ENCODE results near the gene RNF121.

The RNF121 gene

DNA sequence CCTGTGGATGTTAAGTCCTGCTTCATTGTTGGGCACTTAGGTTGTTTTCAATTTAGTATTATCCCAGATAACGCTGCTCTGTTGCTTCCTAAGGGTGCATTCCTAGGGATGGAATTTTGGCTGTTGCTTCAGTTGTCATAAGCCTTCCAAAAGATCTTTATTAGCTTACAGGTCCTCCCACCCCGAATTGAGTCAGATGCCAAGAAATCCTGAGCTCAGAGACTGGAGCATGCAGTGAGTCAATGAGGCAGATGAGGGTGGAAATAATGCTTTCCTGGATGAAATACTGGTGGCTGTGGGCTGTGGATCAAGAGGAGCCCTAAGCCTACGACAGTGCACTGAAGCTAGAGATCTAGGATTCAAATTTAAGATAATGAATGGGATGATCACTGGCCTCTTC, 59.2 kb downstream of the RNF121 start:
- Histone ChIP-seq H3K36me3 (ENCODE audit: control insufficient read depth, insufficient read depth, low read length) (peaks cover 51% of the 10 kb centered on the region), H3K4me3 (ENCODE audit: low read depth, low read length) (no peak overlapping the region), H3K4me1 (ENCODE audit: control insufficient read depth, insufficient read depth, low read length) (no peaks in the 10 kb centered on the region), H3K9ac (ENCODE audit: low read length) (no peak overlapping the region), H3K9me3 (ENCODE audit: control insufficient read depth, insufficient read depth, low read depth, low read length) (no peaks in the 10 kb centered on the region), H3K27ac (ENCODE audit: low read depth, low read length) (no peak overlapping the region), H3K27me3 (ENCODE audit: control insufficient read depth, insufficient read depth, low read length) (no peaks in the 10 kb centered on the region)

DNA sequence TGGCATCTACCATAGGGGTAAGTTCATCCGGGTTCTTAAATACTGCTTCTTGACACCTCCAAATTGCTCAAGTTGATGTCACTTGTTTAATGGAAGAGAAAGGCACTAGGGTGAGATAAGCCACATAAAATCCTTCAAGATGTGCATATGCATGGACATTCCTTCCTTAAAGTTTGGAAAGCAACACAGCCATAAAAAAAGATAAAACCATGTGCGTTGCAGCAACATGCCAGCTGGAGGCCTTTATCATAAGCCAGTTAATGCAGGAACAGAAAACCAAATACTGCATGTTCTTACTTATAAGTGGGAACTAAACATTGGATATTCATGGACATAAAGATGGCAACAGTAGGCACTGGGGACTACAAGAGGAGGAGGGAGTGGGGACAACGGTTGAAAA, 61.9 kb downstream of the RNF121 start:
- H3K27ac ChIP-seq (ENCODE audit: low read depth, low read length), result no peak overlapping the region
- no peaks in the 10 kb centered on the region; the same call in 1 of the 2 replicates for H3K4me1 ChIP-seq (ENCODE audit: control insufficient read depth, insufficient read depth, low read length)
- H3K9ac ChIP-seq (ENCODE audit: low read length), result no peak overlapping the region

GRCh38 chr11:71991494-71991893, 62.6 kb downstream of the RNF121 start:
- no peak overlapping the region for H3K9ac ChIP-seq (ENCODE audit: low read length)
- H3K27ac ChIP-seq (ENCODE audit: low read depth, low read length), result no peak overlapping the region
- H3K36me3 ChIP-seq (ENCODE audit: control insufficient read depth, insufficient read depth, low read length), result peaks cover 40% of the 10 kb centered on the region
- no peaks in the 10 kb centered on the region for H3K9me3 ChIP-seq (ENCODE audit: control insufficient read depth, insufficient read depth, low read depth, low read length)
- no peaks in the 10 kb centered on the region for H3K27me3 ChIP-seq (ENCODE audit: control insufficient read depth, insufficient read depth, low read length)
- H3K4me3 ChIP-seq (ENCODE audit: low read depth, low read length), result no peak overlapping the region
- no peaks in the 10 kb centered on the region; the same call in 1 of the 2 replicates for H3K4me1 ChIP-seq (ENCODE audit: control insufficient read depth, insufficient read depth, low read length)

More for the DNA sequence above, 61.9 kb downstream of the RNF121 start:
- H3K9me3 ChIP-seq (ENCODE audit: control insufficient read depth, insufficient read depth, low read depth, low read length), result no peaks in the 10 kb centered on the region
- no peaks in the 10 kb centered on the region for H3K27me3 ChIP-seq (ENCODE audit: control insufficient read depth, insufficient read depth, low read length)
- H3K36me3 ChIP-seq (ENCODE audit: control insufficient read depth, insufficient read depth, low read length), result peaks cover 42% of the 10 kb centered on the region
- no peak overlapping the region for H3K4me3 ChIP-seq (ENCODE audit: low read depth, low read length)

- peaks cover 35% of the 10 kb centered on the region for H3K36me3 ChIP-seq (ENCODE audit: control insufficient read depth, insufficient read depth, low read length)
- H3K9ac ChIP-seq (ENCODE audit: low read length), result no peak overlapping the region
- H3K4me1 ChIP-seq (ENCODE audit: control insufficient read depth, insufficient read depth, low read length), result no peaks in the 10 kb centered on the region; the same call in 1 of the 2 replicates
- H3K27me3 ChIP-seq (ENCODE audit: control insufficient read depth, insufficient read depth, low read length), result no peaks in the 10 kb centered on the region
- no peak overlapping the region for H3K4me3 ChIP-seq (ENCODE audit: low read depth, low read length)
- H3K9me3 ChIP-seq (ENCODE audit: control insufficient read depth, insufficient read depth, low read depth, low read length), result no peaks in the 10 kb centered on the region
- H3K27ac ChIP-seq (ENCODE audit: low read depth, low read length), result no peak overlapping the region
Measured at GRCh38 chr11:71992136-71992730, 63.4 kb downstream of the RNF121 start.

- Histone ChIP-seq H3K27me3 (ENCODE audit: control insufficient read depth, insufficient read depth, low read length) (no peaks in the 10 kb centered on the region), H3K9me3 (ENCODE audit: control insufficient read depth, insufficient read depth, low read depth, low read length) (no peaks in the 10 kb centered on the region), H3K4me1 (ENCODE audit: control insufficient read depth, insufficient read depth, low read length) (no peaks in the 10 kb centered on the region; the same call in 1 of the 2 replicates), H3K27ac (ENCODE audit: low read depth, low read length) (no peak overlapping the region), H3K4me3 (ENCODE audit: low read depth, low read length) (no peak overlapping the region), H3K9ac (ENCODE audit: low read length) (no peak overlapping the region), H3K36me3 (ENCODE audit: control insufficient read depth, insufficient read depth, low read length) (peaks cover 39% of the 10 kb centered on the region)
Measured at GRCh38 chr11:71994786-71995185, 65.9 kb downstream of the RNF121 start.

DNA sequence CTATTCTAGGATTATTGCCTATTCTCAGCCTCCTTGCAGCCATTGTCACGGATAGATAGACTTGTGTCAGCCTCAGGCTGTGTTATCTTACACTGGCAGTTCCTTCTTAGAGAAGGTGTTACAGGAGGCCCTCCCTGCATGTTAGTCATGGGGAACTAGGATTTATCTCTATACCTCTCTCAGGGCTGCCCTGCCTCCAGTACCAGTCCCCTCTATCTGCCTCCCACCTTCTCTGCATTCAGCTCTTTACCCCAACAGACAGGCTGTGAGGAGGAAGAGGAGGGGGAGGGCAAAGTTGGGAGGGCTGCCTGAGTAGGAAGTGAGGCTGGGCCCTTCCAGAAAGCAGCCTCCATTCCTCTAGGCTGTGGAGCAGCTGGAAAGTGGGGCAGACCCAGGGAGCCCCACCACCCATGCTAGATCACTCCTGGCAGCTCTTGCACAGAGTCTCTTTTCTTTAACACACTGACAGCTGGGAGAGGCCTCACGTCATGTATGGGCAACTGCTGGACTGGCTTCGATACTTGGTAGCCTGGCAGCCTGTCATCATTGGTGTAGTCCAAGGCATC, 67.0 kb downstream of the RNF121 start:
- no peak overlapping the region for H3K9ac ChIP-seq (ENCODE audit: low read length)
- peaks cover 36% of the 10 kb centered on the region for H3K36me3 ChIP-seq (ENCODE audit: control insufficient read depth, insufficient read depth, low read length)
- no peak overlapping the region for H3K4me3 ChIP-seq (ENCODE audit: low read depth, low read length)
- no peak overlapping the region for H3K27ac ChIP-seq (ENCODE audit: low read depth, low read length)
- H3K27me3 ChIP-seq (ENCODE audit: control insufficient read depth, insufficient read depth, low read length), result no peaks in the 10 kb centered on the region
- H3K4me1 ChIP-seq (ENCODE audit: control insufficient read depth, insufficient read depth, low read length), result no peaks in the 10 kb centered on the region; the same call in 1 of the 2 replicates
- no peaks in the 10 kb centered on the region for H3K9me3 ChIP-seq (ENCODE audit: control insufficient read depth, insufficient read depth, low read depth, low read length)

GRCh38 chr11:71996517-71996916, 67.7 kb downstream of the RNF121 start:
- Histone ChIP-seq H3K4me3 (ENCODE audit: low read depth, low read length) (no peak overlapping the region), H3K36me3 (ENCODE audit: control insufficient read depth, insufficient read depth, low read length) (peaks cover 35% of the 10 kb centered on the region), H3K27ac (ENCODE audit: low read depth, low read length) (no peak overlapping the region), H3K4me1 (ENCODE audit: control insufficient read depth, insufficient read depth, low read length) (no peaks in the 10 kb centered on the region; the same call in 1 of the 2 replicates), H3K27me3 (ENCODE audit: control insufficient read depth, insufficient read depth, low read length) (no peaks in the 10 kb centered on the region), H3K9me3 (ENCODE audit: control insufficient read depth, insufficient read depth, low read depth, low read length) (no peaks in the 10 kb centered on the region), H3K9ac (ENCODE audit: low read length) (no peak overlapping the region)

DNA sequence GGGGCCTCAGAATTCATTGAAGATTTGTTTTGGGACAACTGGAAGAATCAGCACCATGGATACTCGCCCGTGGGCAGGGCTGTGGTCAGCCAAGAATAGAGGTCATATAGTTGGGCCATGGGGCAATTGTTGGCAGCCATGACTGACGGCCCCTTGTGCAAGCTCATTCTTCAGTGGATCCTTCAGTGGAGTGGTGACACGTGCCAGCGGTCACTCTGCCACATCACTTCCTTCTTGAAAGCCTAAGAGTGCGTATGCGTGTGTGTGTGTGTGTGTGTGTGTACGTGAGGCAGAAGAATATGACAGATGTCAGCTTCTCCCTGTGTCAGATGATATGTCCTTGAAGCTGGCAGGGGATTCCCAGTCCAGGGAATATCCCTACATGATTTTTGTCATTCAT, 68.1 kb downstream of the RNF121 start:
- H3K9ac ChIP-seq (ENCODE audit: low read length), result no peak overlapping the region
- no peak overlapping the region for H3K4me3 ChIP-seq (ENCODE audit: low read depth, low read length)
- H3K27ac ChIP-seq (ENCODE audit: low read depth, low read length), result no peak overlapping the region
- H3K36me3 ChIP-seq (ENCODE audit: control insufficient read depth, insufficient read depth, low read length), result peaks cover 36% of the 10 kb centered on the region
- no peaks in the 10 kb centered on the region; the same call in 1 of the 2 replicates for H3K4me1 ChIP-seq (ENCODE audit: control insufficient read depth, insufficient read depth, low read length)
- no peaks in the 10 kb centered on the region for H3K27me3 ChIP-seq (ENCODE audit: control insufficient read depth, insufficient read depth, low read length)
- H3K9me3 ChIP-seq (ENCODE audit: control insufficient read depth, insufficient read depth, low read depth, low read length), result no peaks in the 10 kb centered on the region

GRCh38 chr11:71997594-71997993, 68.7 kb downstream of the RNF121 start:
- H3K27ac ChIP-seq (ENCODE audit: low read depth, low read length), result no peak overlapping the region
- no peak overlapping the region for H3K9ac ChIP-seq (ENCODE audit: low read length)
- H3K9me3 ChIP-seq (ENCODE audit: control insufficient read depth, insufficient read depth, low read depth, low read length), result no peaks in the 10 kb centered on the region
- H3K36me3 ChIP-seq (ENCODE audit: control insufficient read depth, insufficient read depth, low read length), result peaks cover 39% of the 10 kb centered on the region
- no peaks in the 10 kb centered on the region for H3K27me3 ChIP-seq (ENCODE audit: control insufficient read depth, insufficient read depth, low read length)
- H3K4me1 ChIP-seq (ENCODE audit: control insufficient read depth, insufficient read depth, low read length), result no peaks in the 10 kb centered on the region; the same call in 1 of the 2 replicates
- no peak overlapping the region for H3K4me3 ChIP-seq (ENCODE audit: low read depth, low read length)

- H3K4me3 ChIP-seq (ENCODE audit: low read depth, low read length), result no peak overlapping the region
- H3K27me3 ChIP-seq (ENCODE audit: control insufficient read depth, insufficient read depth, low read length), result no peaks in the 10 kb centered on the region
- H3K27ac ChIP-seq (ENCODE audit: low read depth, low read length), result no peak overlapping the region
- H3K36me3 ChIP-seq (ENCODE audit: control insufficient read depth, insufficient read depth, low read length), result peaks cover 44% of the 10 kb centered on the region
- no peaks in the 10 kb centered on the region; the same call in 1 of the 2 replicates for H3K4me1 ChIP-seq (ENCODE audit: control insufficient read depth, insufficient read depth, low read length)
- H3K9ac ChIP-seq (ENCODE audit: low read length), result no peak overlapping the region
- no peaks in the 10 kb centered on the region for H3K9me3 ChIP-seq (ENCODE audit: control insufficient read depth, insufficient read depth, low read depth, low read length)
Measured at GRCh38 chr11:71998061-71998460, 69.2 kb downstream of the RNF121 start.

DNA sequence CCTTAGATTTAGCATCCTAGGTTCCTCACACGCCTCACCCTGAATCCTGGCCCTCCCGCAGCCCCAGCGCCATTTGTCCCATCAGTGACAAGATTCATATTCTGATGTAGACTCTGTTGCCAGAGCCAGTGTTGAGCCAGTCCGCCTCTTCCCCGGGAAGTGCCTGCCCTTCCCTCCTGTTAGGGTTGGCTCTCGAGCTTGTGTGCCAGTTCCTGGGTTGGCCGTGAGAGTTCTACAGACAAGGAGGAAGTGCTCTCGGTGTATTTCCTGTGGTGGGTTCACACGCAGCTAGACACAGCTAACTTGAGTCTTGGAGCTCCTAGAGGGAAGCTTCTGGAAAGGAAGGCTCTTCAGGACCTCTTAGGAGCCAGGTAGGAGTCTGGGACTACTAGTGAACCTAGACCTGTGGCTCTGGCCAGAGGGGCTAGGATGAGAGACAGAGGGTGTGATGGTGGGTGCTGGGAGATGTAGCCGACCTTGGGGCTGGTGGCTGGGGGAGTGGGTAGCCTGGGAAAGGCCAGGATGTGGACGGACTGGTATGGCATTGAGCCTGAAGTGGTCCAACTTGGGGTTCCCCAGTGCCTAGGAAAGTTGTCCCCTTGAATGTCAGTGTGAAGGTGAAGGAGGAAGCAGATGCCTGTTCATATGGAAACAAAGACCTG, 69.9 kb downstream of the RNF121 start, which contains the start of gene IL18BP:
TSS of gene IL18BP (plus strand) at position 261 of the 662 bp plus-strand sequence. CDS start 1,076 bp downstream, outside the sequence.
- no peaks in the 10 kb centered on the region; the same call in 1 of the 2 replicates for H3K4me1 ChIP-seq (ENCODE audit: control insufficient read depth, insufficient read depth, low read length)
- H3K9ac ChIP-seq (ENCODE audit: low read length), result no peak within 1 kb of the TSS
- no peaks in the 10 kb centered on the region for H3K9me3 ChIP-seq (ENCODE audit: control insufficient read depth, insufficient read depth, low read depth, low read length)
- H3K4me3 ChIP-seq (ENCODE audit: low read depth, low read length), result no peak within 1 kb of the TSS
- H3K36me3 ChIP-seq (ENCODE audit: control insufficient read depth, insufficient read depth, low read length), result peaks cover 51% of the 10 kb centered on the region
- no peak within 1 kb of the TSS for H3K27ac ChIP-seq (ENCODE audit: low read depth, low read length)
- H3K27me3 ChIP-seq (ENCODE audit: control insufficient read depth, insufficient read depth, low read length), result no peaks in the 10 kb centered on the region
